ENCODE results near the gene CPVL.

GRCh38 chr7:28999895-29000716, 146.2 kb downstream of the CPVL start:
- TF ChIP-seq CTCF (conservative IDR thresholded peaks at IDR 0.05 in 1 of 2, IDR thresholded peaks at IDR 0.05 in 1 of 2; ENCODE audit: low read depth in 1 of 2, low read length in 2 of 2) (no peak), EZH2 (IDR thresholded peaks at IDR 0.05; ENCODE audit: low read length, missing control alignments) (no peak)

Measured in fibroblast of lung (primary cell).